HL-60 (cell line): Measurements from ENCODE around the gene MYH10.

ENCODE experiments used
- DNase-seq, 2 experiments: peaks; one replicate each; pipeline ENCODE4 v3.0.0-alpha.2; 2010 to 2020; ENCODE audit warnings: low read depth in 1 of 2, low spot score in 1 of 2
- H3K27ac ChIP-seq: fragments of 250-450 bp; sonication (Bioruptor Pico); replicated peaks from 2 replicates; pipeline ENCODE4 v1.5.1; 2020; ENCODE audit warnings: mild to moderate bottlenecking, moderate library complexity
- H3K27me3 ChIP-seq: fragments of 250-450 bp; sonication (Bioruptor Pico); 2 replicates; pipeline ENCODE4 v1.5.1; 2021; ENCODE audit warnings: mild to moderate bottlenecking, moderate library complexity; ENCODE audit not compliant: insufficient read depth, poor library complexity, severe bottlenecking
- H3K4me3 ChIP-seq: replicated peaks from 2 replicates; pipeline ENCODE4 v1.5.1; 2011; ENCODE audit warnings: mild to moderate bottlenecking, control low read depth, low read length; ENCODE audit not compliant: insufficient read depth
- CTCF ChIP-seq: IDR thresholded peaks from one replicate; pipeline ENCODE4 v1.5.1; 2011; ENCODE audit warnings: low read length, control low read depth, inconsistent platforms; ENCODE audit not compliant: insufficient read depth
- GABPA ChIP-seq: IDR thresholded peaks from 2 replicates; pipeline ENCODE4 v1.6.1; 2012; ENCODE audit warnings: low read depth
- POLR2AphosphoS5 ChIP-seq: IDR thresholded peaks from 2 replicates; pipeline ENCODE4 v1.6.1; 2012; ENCODE audit warnings: low read depth
- REST ChIP-seq: IDR thresholded peaks from 2 replicates; pipeline ENCODE4 v1.6.1; 2012; ENCODE audit warnings: low read depth; ENCODE audit not compliant: insufficient replicate concordance
- SPI1 ChIP-seq: IDR thresholded peaks from 2 replicates; pipeline ENCODE4 v1.6.1; 2012; ENCODE audit warnings: low read depth, mild to moderate bottlenecking, borderline replicate concordance

Gene MYH10

GRCh38 chr17:8644507-8644902, 14.0 kb upstream of the MYH10 start:
- Histone ChIP-seq H3K27me3 (no peaks in the 10 kb centered on the region), H3K4me3 (no peak overlapping the region), H3K27ac (no peak overlapping the region)
- TF ChIP-seq POLR2AphosphoS5 = no peak
- TF ChIP-seq REST = no peak
- no peak for TF ChIP-seq CTCF
- TF ChIP-seq GABPA = no peak
- no peak for TF ChIP-seq SPI1
- DNase-seq = no peak

GRCh38 chr17:8643855-8644506, 13.5 kb upstream of the MYH10 start:
- Histone ChIP-seq H3K27ac (no peak overlapping the region), H3K27me3 (no peaks in the 10 kb centered on the region), H3K4me3 (no peak overlapping the region)
- TF ChIP-seq POLR2AphosphoS5 (no peak), GABPA (no peak), CTCF (no peak), SPI1 (no peak), REST (no peak)
- no peak for DNase-seq

- Histone ChIP-seq H3K27ac (no peak overlapping the region), H3K27me3 (no peaks in the 10 kb centered on the region), H3K4me3 (no peak overlapping the region)
- TF ChIP-seq POLR2AphosphoS5 (no peak), GABPA (no peak)
- DNase-seq = no peak
Observed at GRCh38 chr17:8639709-8640108, 9.2 kb upstream of the MYH10 start.

GRCh38 chr17:8632061-8632460, 1.5 kb upstream of the MYH10 start:
- Histone ChIP-seq H3K27me3 (peaks cover 13% of the 10 kb centered on the region), H3K27ac (no peak overlapping the region), H3K4me3 (no peak overlapping the region)
- TF ChIP-seq GABPA = no peak
- no peak for TF ChIP-seq CTCF
- no peak for DNase-seq
